H1 (cell line): ENCODE measurements around the gene CERS1. TPM values are rescaled to one million over a fixed set of nuclear protein-coding genes. Genes with fewer than 3 reads are reported as not detected.

ENCODE experiments used
- CTCF ChIA-PET: fragments of 300-600 bp; sonication (Branson Sonifier 250); formaldehyde crosslinking; loops from one replicate; lab custom pipeline; 2021; ENCODE audit not compliant: partially characterized antibody; lab: Charles Lee
- POLR2A ChIA-PET: fragments of 300-600 bp; sonication (Branson Sonifier 250); formaldehyde crosslinking; loops from one replicate; lab custom pipeline; 2021; ENCODE audit warnings: inconsistent platforms; ENCODE audit not compliant: partially characterized antibody; lab: Charles Lee
- DNase-seq, 2 experiments: peaks; one replicate each; pipeline versions ENCODE4 v3.0.0 to v3.0.0-alpha.2; 2010 to 2022; ENCODE audit warnings: low spot score in 2 of 2, low read depth in 1 of 2, mixed read lengths in 1 of 2
- FAIRE-seq: peaks from 2 replicates; lab custom pipeline; 2011; peaks lifted over from hg19 to GRCh38; lab: Jason Lieb, UNC
- H2AFZ ChIP-seq: 2 replicates; pipeline ENCODE4 v1.8.1; 2012; ENCODE audit warnings: low read length, inconsistent platforms
- H2AK5ac ChIP-seq: 2 replicates; pipeline ENCODE4 v1.6.1; 2013; ENCODE audit warnings: low read depth, low read length
- H2BK120ac ChIP-seq: replicated peaks from 2 replicates; pipeline ENCODE3; 2013; ENCODE audit warnings: low read depth, low read length, inconsistent platforms
- H2BK12ac ChIP-seq: 2 replicates; pipeline ENCODE4 v1.6.1; 2013; ENCODE audit warnings: low read depth, low read length
- H2BK15ac ChIP-seq: 2 replicates; pipeline ENCODE4 v1.6.1; 2013; ENCODE audit warnings: low read length
- H2BK20ac ChIP-seq: 2 replicates; pipeline ENCODE4 v1.6.1; 2013; ENCODE audit warnings: low read length
- H2BK5ac ChIP-seq: 2 replicates; pipeline ENCODE4 v1.6.1; 2013; ENCODE audit warnings: low read depth, low read length
- H3K14ac ChIP-seq: 2 replicates; pipeline ENCODE4 v1.6.1; 2013; ENCODE audit warnings: inconsistent platforms; ENCODE audit not compliant: insufficient read length
- H3K18ac ChIP-seq: 2 replicates; pipeline ENCODE4 v1.6.1; 2013; ENCODE audit warnings: low read length; ENCODE audit errors: extremely low read depth
- H3K23ac ChIP-seq: 2 replicates; pipeline ENCODE4 v1.6.1; 2013; ENCODE audit warnings: inconsistent platforms; ENCODE audit not compliant: insufficient read length
- H3K23me2 ChIP-seq: 2 replicates; pipeline ENCODE4 v1.6.1; 2013; ENCODE audit warnings: low read depth, low read length
- H3K27ac ChIP-seq: 2 replicates; pipeline ENCODE4 v1.6.1; 2011; ENCODE audit warnings: low read depth, low read length, inconsistent platforms
- H3K27me3 ChIP-seq, 4 experiments: replicated peaks in 1 of 4; 1 replicate in 1 of 4; 2 replicates in 3 of 4; pipeline versions ENCODE4 v1.6.1 to v1.8.1; 2011 to 2013; ENCODE audit warnings: low read length in 3 of 4, mild to moderate bottlenecking in 3 of 4, inconsistent platforms in 2 of 4, mixed read lengths in 2 of 4, moderate library complexity in 1 of 4; ENCODE audit not compliant: control insufficient read depth in 3 of 4, insufficient read depth in 3 of 4; ENCODE audit errors: extremely low read depth in 1 of 4
- H3K36me3 ChIP-seq, 4 experiments: 2 replicates each; pipeline versions ENCODE4 v1.6.1 to v1.8.1; 2011 to 2013; ENCODE audit warnings: mild to moderate bottlenecking in 4 of 4, low read length in 3 of 4, moderate library complexity in 2 of 4, control low read depth in 1 of 4, inconsistent platforms in 1 of 4; ENCODE audit not compliant: insufficient read depth in 4 of 4, control insufficient read depth in 2 of 4
- H3K4ac ChIP-seq: replicated peaks from 2 replicates; pipeline ENCODE3; 2013; ENCODE audit warnings: low read length, low read depth, mixed read lengths, inconsistent platforms; ENCODE audit not compliant: insufficient read length
- H3K4me1 ChIP-seq, 4 experiments: replicated peaks in 1 of 4; 1 replicate in 1 of 4; 2 replicates in 3 of 4; pipeline versions ENCODE4 v1.6.1 to v1.8.1; 2011 to 2013; ENCODE audit warnings: low read length in 3 of 4, inconsistent platforms in 2 of 4, mixed read lengths in 1 of 4; ENCODE audit not compliant: insufficient read depth in 4 of 4, control insufficient read depth in 3 of 4
- H3K4me2 ChIP-seq, 2 experiments: 2 replicates each; pipeline versions ENCODE4 v1.6.1 to v1.8.1; 2011 to 2013; ENCODE audit warnings: low read depth in 2 of 2, low read length in 2 of 2, control low read depth in 1 of 2, inconsistent platforms in 1 of 2, mild to moderate bottlenecking in 1 of 2; ENCODE audit not compliant: insufficient read depth in 1 of 2
- H3K4me3 ChIP-seq, 4 experiments: fragments of 200-600, 300-600 bp in 1 of 4; sonication (generic), shearing (Covaris generic), sonication (Bioruptor Twin) in 1 of 4; 2 replicates each; pipeline versions ENCODE4 v1.5.1 to v1.8.1; 2011 to 2016; ENCODE audit warnings: low read length in 4 of 4, low read depth in 3 of 4, control low read depth in 2 of 4, inconsistent platforms in 2 of 4, mild to moderate bottlenecking in 2 of 4, mixed read lengths in 1 of 4, moderate library complexity in 1 of 4; ENCODE audit not compliant: insufficient read depth in 2 of 4; ENCODE audit errors: extremely low read depth in 1 of 4
- H3K56ac ChIP-seq: replicated peaks from 2 replicates; pipeline ENCODE3; 2013; ENCODE audit warnings: low read depth, mild to moderate bottlenecking, mixed read lengths, low read length, inconsistent platforms; ENCODE audit not compliant: insufficient read length
- H3K79me1 ChIP-seq: 2 replicates; pipeline ENCODE4 v1.6.1; 2013; ENCODE audit warnings: low read depth, low read length, control low read depth
- H3K79me2 ChIP-seq, 2 experiments: 2 replicates each; pipeline versions ENCODE4 v1.6.1 to v1.8.1; 2012 to 2013; ENCODE audit warnings: low read length in 2 of 2, mild to moderate bottlenecking in 2 of 2, inconsistent platforms in 1 of 2; ENCODE audit not compliant: insufficient read depth in 2 of 2, control insufficient read depth in 1 of 2
- H3K9ac ChIP-seq, 4 experiments: replicated peaks in 1 of 4; 1 replicate in 1 of 4; 2 replicates in 3 of 4; pipeline versions ENCODE4 v1.6.1 to v1.8.1; 2011 to 2013; ENCODE audit warnings: low read depth in 3 of 4, low read length in 3 of 4, control low read depth in 2 of 4, mild to moderate bottlenecking in 2 of 4, moderate library complexity in 2 of 4, inconsistent platforms in 1 of 4; ENCODE audit errors: extremely low read depth in 1 of 4
- H3K9me3 ChIP-seq, 2 experiments: 2 replicates each; pipeline versions ENCODE4 v1.6.1 to v1.8.1; 2012 to 2013; ENCODE audit warnings: mild to moderate bottlenecking in 2 of 2, moderate library complexity in 2 of 2, control low read depth in 1 of 2, inconsistent platforms in 1 of 2, low read depth in 1 of 2, low read length in 1 of 2, mixed read lengths in 1 of 2; ENCODE audit not compliant: insufficient read depth in 2 of 2
- H4K20me1 ChIP-seq, 2 experiments: replicated peaks in 1 of 2; 2 replicates each; pipeline versions ENCODE3 to v1.8.1; 2011 to 2013; ENCODE audit warnings: inconsistent platforms in 2 of 2, low read length in 2 of 2, mild to moderate bottlenecking in 1 of 2; ENCODE audit not compliant: insufficient read depth in 2 of 2, control insufficient read depth in 1 of 2
- H4K5ac ChIP-seq: 2 replicates; pipeline ENCODE4 v1.6.1; 2013; ENCODE audit warnings: low read length, low read depth, mixed read lengths, inconsistent platforms; ENCODE audit not compliant: insufficient read length
- H4K8ac ChIP-seq: 2 replicates; pipeline ENCODE4 v1.8.0; 2013; ENCODE audit warnings: mild to moderate bottlenecking, moderate library complexity, low read length, inconsistent platforms; ENCODE audit not compliant: insufficient read depth; ENCODE audit errors: extremely low read depth
- H4K91ac ChIP-seq: replicated peaks from 2 replicates; pipeline ENCODE3; 2013; ENCODE audit warnings: low read length, mixed read lengths, inconsistent platforms; ENCODE audit not compliant: insufficient read length
- CHD2 ChIP-seq: IDR thresholded peaks from 2 replicates; pipeline ENCODE4 v1.6.1; 2012; ENCODE audit warnings: low read length, improper control_type of control experiment
- CTBP2 ChIP-seq: IDR thresholded peaks from 2 replicates; pipeline ENCODE4 v1.7.0; 2011; ENCODE audit warnings: borderline replicate concordance, mild to moderate bottlenecking, moderate library complexity, mixed read lengths, low read length; ENCODE audit not compliant: insufficient read depth, insufficient read length
- NRF1 ChIP-seq: IDR thresholded peaks from 2 replicates; pipeline ENCODE4 v1.6.1; 2011; ENCODE audit warnings: mild to moderate bottlenecking, low read depth, low read length, improper control_type of control experiment
- POLR2AphosphoS5 ChIP-seq: IDR thresholded peaks from 2 replicates; pipeline ENCODE4 v1.6.1; 2011; ENCODE audit warnings: low read depth, low read length
- POU5F1 ChIP-seq: IDR thresholded peaks from 2 replicates; pipeline ENCODE4 v1.6.1; 2011; ENCODE audit warnings: low read depth, mild to moderate bottlenecking, low read length, moderate library complexity
- SIX5 ChIP-seq: IDR thresholded peaks from 2 replicates; pipeline ENCODE4 v1.6.1; 2011; ENCODE audit warnings: mild to moderate bottlenecking, low read depth, low read length
- SP1 ChIP-seq: IDR thresholded peaks from 2 replicates; pipeline ENCODE4 v1.6.1; 2011; ENCODE audit warnings: low read depth, low read length
- SP2 ChIP-seq: IDR thresholded peaks from 2 replicates; pipeline ENCODE4 v1.6.1; 2012; ENCODE audit warnings: mild to moderate bottlenecking, low read length, inconsistent platforms
- WGBS, 2 experiments: shearing (Covaris generic) in 1 of 2; methylation state at CpG; one replicate each; pipeline versions ENCODE4 v1.1.6 to v1.1.7; 2013 to 2015; ENCODE audit warnings: low lambda C conversion rate in 2 of 2, mixed read lengths in 2 of 2, inconsistent platforms in 1 of 2, low coverage in 1 of 2, missing lambda C conversion rate in 1 of 2; ENCODE audit not compliant: insufficient replicate concordance in 2 of 2, insufficient coverage in 1 of 2, insufficient read length in 1 of 2; ENCODE audit errors: extremely low coverage in 1 of 2, missing lambda C conversion rate in 1 of 2; 5-methylcytosine and 5-hydroxymethylcytosine counted together
- polyA plus RNA-seq, 7 experiments: library from polyadenylated mRNA; depleted of rRNA in 3 of 7; stranded (reverse) in 5 of 7; unstranded in 2 of 7; fragments of >200 nt in 5 of 7; fragments of 200-250 nt in 2 of 7; gene quantifications; 1 replicate in 5 of 7; 2 replicates in 1 of 7; 4 replicates in 1 of 7; pipeline versions ENCODE4 v1.2.1 to v1.2.3, GENCODE V29; 2011 to 2013; ENCODE audit warnings: missing spikeins in 2 of 7, mixed read lengths in 2 of 7
- total RNA-seq: library from RNA; stranded (reverse); fragmentation: NEBNext Ultra II Directional; extraction: Animal tissue kit (Norgen Biotek cat#: 25700); gene quantifications from 2 replicates; pipeline ENCODE4 v1.2.1, GENCODE V29; 2021
- TF ChIP-seq, protein P1 (sequence below): IDR thresholded peaks from 2 replicates; pipeline ENCODE4 v1.6.1; 2012; ENCODE audit warnings: inconsistent platforms

Gene CERS1
- total and polyA plus RNA-seq, 2 of the 8 experiments (the other 6 are each of a cell fraction or from before 2014, with no cell fraction given) = 18.6 to 51.0 TPM

DNA sequence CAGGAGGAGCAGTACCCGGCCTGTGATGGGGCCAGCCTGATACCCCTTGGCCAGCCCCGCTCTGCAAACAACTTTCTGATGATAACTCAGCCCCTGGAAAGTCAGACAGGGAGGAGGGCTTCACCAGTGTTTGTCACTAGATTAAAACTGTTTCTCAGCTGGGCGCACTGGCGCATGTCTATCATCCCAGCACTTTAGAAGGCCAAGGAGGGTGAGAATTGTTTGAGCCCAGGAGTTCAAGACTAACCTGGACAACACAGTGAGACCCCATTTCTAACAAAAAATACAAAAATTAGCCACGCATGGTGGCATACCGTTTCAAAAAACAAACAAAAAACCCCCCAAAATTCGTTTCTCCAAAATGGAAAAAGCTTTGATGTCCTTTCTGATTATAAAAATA lies 5.5 kb upstream of the CERS1 start:
- H4K5ac ChIP-seq = no peak overlapping the region
- no peak overlapping the region for H3K9ac ChIP-seq
- H2BK20ac ChIP-seq = no peak overlapping the region
- no peak overlapping the region for H2BK15ac ChIP-seq
- peaks cover 0 to 8% (median 6%) of the 10 kb centered on the region in 4 experiments; a peak in 4 of 7 replicates for H3K27me3 ChIP-seq
- no peaks in the 10 kb centered on the region for H3K23me2 ChIP-seq
- H4K20me1 ChIP-seq = peaks cover 5 to 11% of the 10 kb centered on the region in 2 experiments
- no peak for TF ChIP-seq CHD2
- TF ChIP-seq SP1 = no peak
- no peak for TF ChIP-seq POU5F1
- TF ChIP-seq POLR2AphosphoS5 = no peak
- no peak for TF ChIP-seq SIX5
- no peak for TF ChIP-seq SP2
- TF ChIP-seq, protein P1, sequence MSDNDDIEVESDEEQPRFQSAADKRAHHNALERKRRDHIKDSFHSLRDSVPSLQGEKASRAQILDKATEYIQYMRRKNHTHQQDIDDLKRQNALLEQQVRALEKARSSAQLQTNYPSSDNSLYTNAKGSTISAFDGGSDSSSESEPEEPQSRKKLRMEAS = no peak
- no peak for TF ChIP-seq CTBP2
- TF ChIP-seq NRF1 = no peak
- peaks cover 0 to 5% (median 0%) of the 10 kb centered on the region in 4 experiments; a peak in 1 of 7 replicates for H3K4me1 ChIP-seq
- no peak overlapping the region for H4K8ac ChIP-seq
- H3K79me2 ChIP-seq = no peaks in the 10 kb centered on the region
- H2BK12ac ChIP-seq = no peak overlapping the region
- peaks cover 0 to 11% (median 0%) of the 10 kb centered on the region in 4 experiments; a peak in 3 of 8 replicates for H3K36me3 ChIP-seq
- no peak overlapping the region for H3K56ac ChIP-seq
- 87% methylated on average over 7 of the region's 7 CpGs; no CpG with 5 or more reads in 1 of the 2 experiments for WGBS, 2 experiments
- ChIA-PET CTCF (interaction anchor here (0.9 to 7.8 kb wide), 4 partner anchors 8 to 35 kb away, joined by 3 to 34 read pairs (median 3); partner anchors contain the start of genes COPE and DDX49), POLR2A (interaction anchor here (0.6 to 1.0 kb wide), 2 partner anchors 22 to 100 kb away, joined by 3 read pairs; no protein-coding TSS in a partner anchor)
- H2AK5ac ChIP-seq = no peak overlapping the region
- no peak overlapping the region for H2BK120ac ChIP-seq
- H3K79me1 ChIP-seq = no peaks in the 10 kb centered on the region
- DNase-seq = no peak
- H3K27ac ChIP-seq = no peak overlapping the region
- H4K91ac ChIP-seq = no peak overlapping the region
- FAIRE-seq = no peak
- H3K4ac ChIP-seq = no peak overlapping the region
- no peaks in the 10 kb centered on the region for H3K9me3 ChIP-seq
- H3K4me2 ChIP-seq = no peak overlapping the region
- no peak overlapping the region for H3K18ac ChIP-seq
- no peak overlapping the region for H2BK5ac ChIP-seq
- no peak overlapping the region for H2AFZ ChIP-seq
- no peak overlapping the region for H3K4me3 ChIP-seq
- H3K14ac ChIP-seq = no peak overlapping the region
- H3K23ac ChIP-seq = no peak overlapping the region
